PC-9 (cell line): Measurements from ENCODE around the gene TSEN15.

Experiments used
- CTCF ChIP-seq: fragments of 200-600 bp; sonication (generic); conservative IDR thresholded peaks from 2 replicates; pipeline ENCODE4 v1.6.1; 2017; ENCODE audit warnings: mixed run types, antibody characterized with exemption, mild to moderate bottlenecking, moderate library complexity
- EZH2 ChIP-seq: fragments of 200-600 bp; sonication (generic); IDR thresholded peaks from 2 replicates; pipeline ENCODE4 v1.8.0; 2017; ENCODE audit warnings: antibody characterized with exemption, low read depth

GRCh38 chr1:184072376-184072775 lies 20.8 kb downstream of the TSEN15 start:
- TF ChIP-seq CTCF (no peak), EZH2 (no peak)
